GM19468 (cell line): Measurements from ENCODE around the gene MGAT5B.
"Not testable (repeated sequence)": the region's sequence is repeated elsewhere in the genome, so short reads cannot be mapped to it uniquely, and the experiment has no call there.

Source experiments
- ATAC-seq: cut with Tn5 transposase; IDR thresholded peaks from one replicate; pipeline ENCODE4 v1.9.1; 2021; ENCODE audit warnings: mild to moderate bottlenecking, moderate library complexity, moderate number of reproducible peaks; ENCODE audit not compliant: unreplicated experiment; ENCODE audit errors: extremely low read depth

MGAT5B gene

GRCh38 chr17:76966486-76967181 lies 98.4 kb downstream of the MGAT5B start:
- ATAC-seq, result no peak

- ATAC-seq, result no peak
These were observed 99.6 kb downstream of the MGAT5B start for GRCh38 chr17:76967762-76968161.

DNA sequence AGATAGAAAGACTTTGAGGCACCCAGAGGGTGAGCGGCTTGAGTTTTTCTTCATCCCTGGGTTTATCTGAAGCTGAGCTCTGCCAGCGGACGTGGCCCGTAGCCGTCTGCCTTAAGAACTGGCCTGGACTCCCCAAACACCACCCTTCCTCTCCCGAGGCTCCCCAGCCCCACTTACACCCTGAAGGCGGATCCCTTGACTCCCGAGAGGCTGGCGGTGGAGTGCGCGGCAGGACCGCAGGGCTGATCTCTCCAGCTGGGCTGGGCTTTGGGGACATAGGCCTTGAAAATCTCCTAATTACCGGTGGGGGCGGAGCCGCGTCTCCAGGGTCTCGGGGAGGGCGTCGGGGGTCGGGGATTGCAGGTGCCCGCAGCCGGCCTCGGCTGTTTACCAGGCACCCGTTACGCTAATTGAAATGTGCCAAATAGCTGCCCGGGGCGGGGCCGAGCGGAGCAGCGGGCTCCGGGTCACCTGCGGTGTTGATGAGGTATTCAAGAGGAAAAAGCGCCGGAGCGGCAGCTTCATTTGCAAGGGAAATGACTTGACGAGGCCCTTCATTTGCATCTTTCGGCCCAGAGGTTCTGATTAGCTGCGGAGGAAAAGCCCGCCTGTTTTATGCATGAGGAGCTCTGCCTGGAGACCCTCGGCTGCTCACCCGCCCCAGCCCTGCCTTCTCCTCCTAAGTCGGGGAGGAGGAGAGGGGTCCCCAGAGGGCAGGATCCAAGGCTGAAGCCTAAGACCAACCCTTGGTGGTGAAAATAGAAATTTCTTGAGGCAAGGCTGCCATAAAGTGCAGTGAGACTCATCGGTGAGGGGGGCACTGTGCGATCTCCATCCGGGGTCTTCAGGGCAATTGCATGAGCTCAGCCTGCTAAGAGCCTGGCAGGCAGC lies 100.7 kb downstream of the MGAT5B start:
- ATAC-seq, result no peak

- no peak for ATAC-seq
These were observed 101.5 kb downstream of the MGAT5B start for GRCh38 chr17:76969598-76970172.

DNA sequence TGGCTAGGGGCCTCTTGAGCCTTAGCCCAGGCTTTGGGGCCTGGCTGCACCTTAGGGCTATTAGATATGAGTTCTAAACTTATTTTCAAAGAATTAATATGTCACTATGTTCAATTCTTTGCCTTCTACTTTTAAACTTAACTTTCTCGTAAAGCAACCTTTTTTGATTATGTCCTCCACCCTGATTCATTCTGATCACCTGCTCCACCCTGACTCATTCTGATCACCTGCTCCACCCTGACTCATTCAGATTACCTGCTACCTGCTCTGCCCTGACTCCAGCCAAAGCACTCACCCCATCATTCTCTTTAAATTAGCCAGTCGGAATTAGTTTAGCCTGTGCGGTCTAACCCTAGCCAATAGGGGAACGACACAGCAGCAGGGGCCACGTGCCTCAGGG lies 102.0 kb downstream of the MGAT5B start:
- not testable (repeated sequence) for ATAC-seq

DNA sequence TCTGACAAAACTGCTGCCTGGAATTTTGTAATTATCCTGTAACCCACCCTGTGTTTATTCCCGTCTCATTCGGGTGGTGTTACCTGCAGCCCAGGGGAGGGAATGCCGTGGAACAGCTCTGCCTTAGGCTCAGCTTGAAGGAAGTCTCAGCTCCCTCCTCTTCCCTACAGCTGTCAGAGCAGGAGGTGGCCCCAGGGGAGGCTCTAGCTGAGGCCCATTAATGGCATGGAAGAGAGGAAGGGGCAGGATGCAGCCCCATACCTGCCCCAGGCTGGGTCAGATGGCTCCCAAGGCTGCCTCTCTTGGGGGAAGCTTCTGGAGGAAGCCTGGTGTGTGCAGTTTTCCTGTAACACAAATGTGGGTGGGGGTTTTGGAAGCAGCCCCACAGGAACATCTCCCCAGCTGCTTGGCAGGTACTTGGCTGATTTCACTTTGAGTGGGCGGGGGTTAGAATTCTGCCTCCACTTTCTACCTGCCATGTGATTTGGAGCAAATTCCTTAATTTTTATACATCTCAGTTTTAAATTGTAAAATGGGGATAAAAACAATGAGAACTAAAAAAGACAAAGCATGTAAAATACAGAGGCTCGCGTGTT lies 103.9 kb downstream of the MGAT5B start:
- no peak for ATAC-seq

DNA sequence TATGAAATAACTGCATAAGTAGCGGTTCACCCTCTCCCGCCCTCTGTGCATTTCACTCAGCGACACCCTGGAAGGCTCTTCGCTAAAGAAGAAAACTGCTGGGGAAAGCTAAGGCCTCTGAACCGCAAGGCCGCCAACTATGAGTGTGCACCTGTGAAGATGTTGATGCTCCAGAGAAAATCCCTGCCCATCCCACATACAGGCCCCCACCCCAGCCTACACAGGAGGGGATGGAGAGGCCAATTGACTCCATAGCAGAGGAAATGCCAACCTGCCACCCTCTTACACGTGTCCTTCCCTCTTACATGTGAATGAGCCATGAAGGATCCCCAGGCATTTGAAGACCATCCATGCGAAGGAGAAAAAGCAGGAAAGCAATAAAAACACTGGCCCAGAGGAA lies 104.8 kb downstream of the MGAT5B start:
- ATAC-seq, result no peak

DNA sequence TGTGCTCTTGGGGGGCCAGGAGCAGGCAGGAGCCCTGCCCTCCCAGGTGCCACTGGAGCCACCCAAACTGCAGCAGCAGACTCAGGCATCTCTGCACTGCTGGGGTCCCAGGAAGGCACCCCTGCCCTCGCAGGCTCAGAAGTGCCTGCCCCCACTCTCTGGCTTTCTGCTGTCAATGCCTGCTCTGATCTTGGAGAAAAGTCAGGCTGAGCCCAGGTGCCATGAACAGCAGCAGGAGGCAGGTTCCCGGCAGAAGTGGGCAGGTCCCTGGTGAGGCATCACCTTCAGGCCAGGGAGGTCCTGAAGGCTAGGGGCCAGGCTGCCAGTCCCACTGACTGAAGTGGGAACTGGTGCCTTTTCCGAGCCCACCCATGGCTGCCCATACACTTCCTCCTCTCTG lies 106.5 kb downstream of the MGAT5B start:
- ATAC-seq, result no peak

DNA sequence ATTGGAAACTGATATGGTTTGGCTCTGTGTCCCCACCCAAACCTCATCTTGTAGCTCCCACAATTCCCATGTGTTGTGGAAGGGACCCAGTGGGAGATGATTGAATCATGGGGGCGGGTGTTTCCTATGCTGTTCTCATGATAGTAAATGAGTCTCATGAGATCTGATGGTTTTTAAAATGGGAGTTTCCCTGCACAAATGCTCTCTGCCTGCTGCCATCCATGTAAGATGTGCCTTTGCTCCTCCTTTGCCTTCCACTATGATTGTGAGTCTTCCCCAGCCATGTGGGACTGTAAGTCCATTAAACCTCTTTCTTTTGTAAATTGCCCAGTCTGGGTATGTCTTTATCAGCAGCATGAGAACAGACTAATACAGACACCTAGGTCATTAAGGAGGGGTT lies 109.8 kb downstream of the MGAT5B start:
- ATAC-seq, result not testable (repeated sequence)

DNA sequence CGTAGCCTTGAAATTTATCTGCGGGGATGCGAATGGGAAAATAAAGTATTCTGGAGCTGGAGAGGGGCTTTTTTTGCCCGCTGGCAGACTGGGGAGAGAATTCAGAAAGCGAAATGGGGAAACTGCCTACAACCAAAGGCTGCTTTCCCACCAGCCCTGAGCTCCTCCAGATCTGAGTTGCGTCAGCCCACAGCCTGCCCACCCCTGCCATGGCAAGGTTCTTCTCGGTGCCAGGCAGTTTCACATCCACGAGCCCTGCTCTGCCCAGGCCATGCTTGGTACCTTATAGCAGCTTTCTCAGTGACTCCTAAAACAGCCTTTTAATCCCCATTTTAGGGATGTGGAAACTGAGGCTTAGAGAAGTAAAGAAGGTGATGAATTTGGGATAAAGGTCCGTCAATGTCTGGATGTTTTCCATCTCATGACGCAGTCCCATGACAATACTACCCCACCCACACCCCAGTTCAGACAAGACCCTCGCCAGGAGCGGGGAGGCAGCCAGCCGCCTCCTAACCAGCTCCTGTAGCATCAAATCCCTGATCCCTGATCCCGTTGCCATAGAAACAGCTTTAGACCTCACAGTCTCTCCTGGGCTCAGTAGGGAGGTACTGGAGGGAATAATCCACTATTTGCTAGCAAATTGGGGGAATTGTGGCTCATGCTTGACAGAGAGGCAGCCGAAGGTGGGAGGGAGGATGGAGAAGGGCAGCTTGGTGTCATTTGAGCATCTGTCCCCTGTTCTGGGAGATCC lies 113.5 kb downstream of the MGAT5B start:
- no peak for ATAC-seq

GRCh38 chr17:76982408-76983074 lies 114.3 kb downstream of the MGAT5B start:
- ATAC-seq, result no peak

DNA sequence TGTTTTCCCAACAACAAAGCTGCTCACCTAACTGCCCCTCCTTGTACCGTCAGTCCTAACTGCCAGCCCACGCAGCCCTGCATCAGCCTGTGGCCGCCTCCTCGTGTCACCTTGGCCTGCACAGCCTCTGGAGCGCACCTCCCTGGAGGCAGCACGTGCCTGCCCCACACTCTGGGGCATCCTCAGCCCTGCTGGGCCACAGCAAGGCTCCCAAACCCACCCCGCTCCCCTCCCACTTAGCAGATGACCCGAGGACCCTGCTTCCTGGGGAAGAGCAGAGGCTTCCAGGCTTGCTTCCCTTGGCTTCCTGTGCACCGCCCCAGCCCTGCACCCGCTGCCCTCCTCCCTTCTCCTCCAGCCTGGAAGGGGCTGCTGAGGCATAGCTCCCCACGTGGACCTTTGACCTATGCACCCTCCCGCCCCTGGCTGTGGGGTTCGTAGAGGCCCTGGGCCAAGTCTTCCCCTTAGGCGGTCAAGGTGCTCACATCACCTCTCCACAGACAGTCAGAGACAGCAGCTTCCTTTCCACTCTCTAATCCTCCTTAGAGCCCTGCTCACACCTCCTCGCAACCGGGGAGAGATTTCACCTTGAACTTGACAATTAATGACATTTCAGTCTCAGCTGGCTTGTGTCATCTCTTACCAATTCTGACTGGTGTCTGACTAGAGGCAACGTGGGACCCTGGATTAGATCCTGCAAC lies 115.0 kb downstream of the MGAT5B start:
- ATAC-seq, result no peak

- no peak for ATAC-seq
These were observed 118.2 kb downstream of the MGAT5B start for GRCh38 chr17:76986365-76986764.

GRCh38 chr17:76987486-76988093 lies 119.4 kb downstream of the MGAT5B start:
- ATAC-seq, result no peak

DNA sequence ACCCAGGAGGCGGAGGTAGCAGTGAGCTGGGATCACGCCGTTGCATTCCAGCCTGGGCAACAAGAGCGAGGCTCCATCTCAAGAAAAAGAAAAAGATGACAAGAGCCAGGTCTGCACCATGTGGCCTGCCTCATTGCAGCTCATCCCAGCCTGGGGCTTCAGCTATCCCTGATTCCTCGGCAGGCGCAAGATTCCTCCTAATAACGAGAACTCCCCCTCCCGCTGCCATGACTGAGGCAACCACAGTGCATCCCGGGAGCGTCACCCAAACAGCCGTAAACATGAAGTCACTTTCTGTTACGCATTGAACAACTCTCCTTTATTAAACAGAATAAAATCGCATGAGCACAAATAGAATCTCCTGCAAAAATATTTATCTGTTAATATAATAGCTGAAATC lies 120.6 kb downstream of the MGAT5B start:
- ATAC-seq, result no peak

GRCh38 chr17:76989519-76989918 lies 121.3 kb downstream of the MGAT5B start:
- ATAC-seq, result no peak

DNA sequence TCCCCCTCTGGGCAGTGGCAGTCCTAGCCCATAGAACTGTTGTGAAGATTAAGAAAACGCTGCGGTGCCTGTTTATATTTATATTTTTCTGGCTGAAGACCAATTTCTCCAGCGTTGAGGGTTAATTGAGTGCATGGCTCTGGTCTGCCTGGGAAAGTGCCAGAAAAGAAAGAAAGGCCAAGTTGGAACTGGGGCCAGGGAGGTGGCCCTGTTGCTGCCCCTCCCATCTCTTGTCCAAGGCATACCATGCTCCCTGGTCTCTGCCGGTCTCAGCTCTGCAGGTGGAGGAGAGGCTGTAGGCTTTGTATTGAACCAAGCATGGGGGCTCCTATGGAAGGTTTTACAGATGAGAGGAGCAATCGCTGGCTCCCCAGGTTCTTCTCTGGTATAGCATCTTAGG lies 124.7 kb downstream of the MGAT5B start:
- ATAC-seq, result no peak

DNA sequence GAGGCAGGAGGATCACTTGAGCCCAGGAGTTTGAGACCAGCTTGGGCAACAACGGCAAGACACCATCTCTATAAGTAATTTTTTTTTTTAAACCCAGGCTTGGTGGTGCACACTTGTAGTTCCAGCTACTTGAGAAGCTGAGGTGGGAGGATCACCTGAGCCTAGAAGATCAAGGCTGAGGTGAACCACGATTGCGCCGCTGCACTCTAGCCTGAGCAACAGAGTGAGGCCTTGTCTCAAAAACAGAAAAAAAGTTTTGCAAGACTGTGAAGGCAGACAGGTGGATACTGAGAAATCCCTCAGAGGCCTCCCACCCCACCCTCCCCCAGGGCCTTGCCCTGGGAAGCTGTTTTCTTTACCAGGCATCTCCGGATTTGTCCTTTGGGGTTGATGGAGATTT lies 125.4 kb downstream of the MGAT5B start:
- no peak for ATAC-seq

GRCh38 chr17:76994237-76994637 lies 126.0 kb downstream of the MGAT5B start:
- ATAC-seq, result no peak
